Right renal cortex interstitium (tissue), 3 donors: Measurements from ENCODE around the gene MRTFA. TPM values are rescaled to one million over a fixed set of nuclear protein-coding genes. Genes with fewer than 3 reads are reported as not detected.
"Not testable (repeated sequence)": the region's sequence is repeated elsewhere in the genome, so short reads cannot be mapped to it uniquely, and the experiment has no call there.

Source experiments
- DNase-seq, 3 donors: peaks; one replicate each; pipeline ENCODE4 v3.0.0-alpha.2; 2013; ENCODE audit warnings: low read depth in 3 of 3, low spot score in 2 of 3
- polyA plus RNA-seq, 3 donors: library from polyadenylated mRNA; unstranded; fragments of 120-200 nt; gene quantifications; one replicate each; pipeline ENCODE4 v1.2.1, GENCODE V29; 2013; ENCODE audit not compliant: insufficient read length in 3 of 3

MRTFA gene
- polyA plus RNA-seq, 3 donors = 17.2 to 21.4 (median 20.4) TPM

GRCh38 chr22:40567106-40567505, 69.4 kb downstream of the MRTFA start:
- no peak for DNase-seq

GRCh38 chr22:40560994-40561515, 75.5 kb downstream of the MRTFA start:
- DNase-seq = no peak

GRCh38 chr22:40560551-40560950, 76.0 kb downstream of the MRTFA start:
- DNase-seq = no peak

- no peak for DNase-seq
Measured at GRCh38 chr22:40557972-40558371, 78.5 kb downstream of the MRTFA start.

GRCh38 chr22:40556641-40557040, 79.9 kb downstream of the MRTFA start:
- no peak for DNase-seq

GRCh38 chr22:40554023-40554422, 82.5 kb downstream of the MRTFA start:
- DNase-seq = not testable (repeated sequence)

- no peak for DNase-seq
Measured at GRCh38 chr22:40553014-40553554, 83.4 kb downstream of the MRTFA start.

GRCh38 chr22:40552070-40552469, 84.4 kb downstream of the MRTFA start:
- DNase-seq = no peak

GRCh38 chr22:40547729-40548143, 88.8 kb downstream of the MRTFA start:
- no peak for DNase-seq

GRCh38 chr22:40544758-40545157, 91.8 kb downstream of the MRTFA start:
- no peak for DNase-seq

GRCh38 chr22:40542821-40543540, 93.5 kb downstream of the MRTFA start:
- no peak for DNase-seq

- DNase-seq = no peak
Measured at GRCh38 chr22:40541300-40541699, 95.2 kb downstream of the MRTFA start.

GRCh38 chr22:40540265-40540664, 96.3 kb downstream of the MRTFA start:
- no peak for DNase-seq

- DNase-seq = not testable (repeated sequence)
Measured at GRCh38 chr22:40536149-40536548, 100.4 kb downstream of the MRTFA start.

GRCh38 chr22:40535642-40536041, 100.9 kb downstream of the MRTFA start:
- DNase-seq = no peak

GRCh38 chr22:40535189-40535512, 101.4 kb downstream of the MRTFA start:
- DNase-seq = no peak

GRCh38 chr22:40534379-40535188, 101.9 kb downstream of the MRTFA start:
- no peak for DNase-seq

- no peak for DNase-seq
Measured at GRCh38 chr22:40533712-40534378, 102.7 kb downstream of the MRTFA start.

GRCh38 chr22:40531951-40532900, 104.3 kb downstream of the MRTFA start:
- DNase-seq = no peak

GRCh38 chr22:40530391-40530790, 106.1 kb downstream of the MRTFA start:
- DNase-seq = not testable (repeated sequence)
